HEK293 (cell line): ENCODE data around the gene TCERG1L.

Experiments
- CTCF ChIA-PET: fragments of 350-600 bp; formaldehyde crosslinking; extraction: SDS; loops from one replicate; lab custom pipeline; 2021; ENCODE audit warnings: antibody characterized with exemption; lab: Yijun Ruan, JAX
- POLR2A ChIA-PET: fragments of 300-600 bp; formaldehyde crosslinking; extraction: SDS; loops from one replicate; lab custom pipeline; 2020; ENCODE audit warnings: antibody characterized with exemption, inconsistent platforms; lab: Yijun Ruan, JAX
- H3K27ac ChIP-seq: fragments of 200-500 bp; sonication (Bioruptor generic); 2 replicates; pipeline ENCODE4 v1.5.1; 2014; ENCODE audit warnings: low read depth, low read length, control low read depth, inconsistent platforms; ENCODE audit errors: extremely low read depth
- H3K36me3 ChIP-seq, 2 experiments: fragments of 200-500 bp in 1 of 2; sonication (Bioruptor generic) in 1 of 2; 1 replicate in 1 of 2; 2 replicates in 1 of 2; pipeline ENCODE4 v1.5.1; 2014 to 2017; ENCODE audit warnings: inconsistent platforms in 2 of 2, low read length in 2 of 2; ENCODE audit not compliant: control insufficient read depth in 2 of 2, insufficient read depth in 1 of 2
- H3K4me1 ChIP-seq: fragments of 200-500 bp; sonication (Bioruptor generic); 2 replicates; pipeline ENCODE4 v1.5.1; 2014; ENCODE audit warnings: mild to moderate bottlenecking, low read length, inconsistent platforms; ENCODE audit not compliant: control insufficient read depth, insufficient read depth
- H3K4me3 ChIP-seq: 2 replicates; pipeline ENCODE4 v1.5.1; 2011; ENCODE audit warnings: low read depth, mild to moderate bottlenecking, control low read depth, low read length, moderate library complexity
- H3K9me3 ChIP-seq: fragments of 200-500 bp; sonication (Bioruptor generic); 2 replicates; pipeline ENCODE4 v1.5.1; 2014; ENCODE audit warnings: low read depth, low read length, inconsistent platforms; ENCODE audit not compliant: control insufficient read depth, insufficient read depth
- GLI2 ChIP-seq: fragments of 450-650 bp; formaldehyde crosslinking; IDR thresholded peaks from 2 replicates; pipeline ENCODE4; 2017; ENCODE audit warnings: missing biosample characterization, missing genetic modification characterization, low read depth, borderline replicate concordance
- TCF7L2 ChIP-seq: IDR thresholded peaks from 2 replicates; pipeline ENCODE4 v1.6.1; 2011; ENCODE audit warnings: low read depth, mild to moderate bottlenecking, inconsistent platforms, low read length, moderate library complexity, borderline replicate concordance
- YY2 ChIP-seq: fragments of 450-650 bp; formaldehyde crosslinking; IDR thresholded peaks from 2 replicates; pipeline ENCODE4 v1.5.1; 2016; ENCODE audit warnings: missing biosample characterization, missing genetic modification characterization
- ZBTB11 ChIP-seq: fragments of 450-650 bp; formaldehyde crosslinking; conservative IDR thresholded peaks from 2 replicates; pipeline ENCODE4 v1.5.1; 2016; ENCODE audit warnings: low read depth, missing biosample characterization, missing genetic modification characterization
- ZBTB44 ChIP-seq: fragments of 450-650 bp; IDR thresholded peaks from 2 replicates; pipeline ENCODE4 v1.5.1; 2018; ENCODE audit warnings: missing biosample characterization, mild to moderate bottlenecking, missing genetic modification characterization
- ZBTB7A ChIP-seq: fragments of 450-650 bp; formaldehyde crosslinking; IDR thresholded peaks from 2 replicates; pipeline ENCODE4 v1.5.1; 2016; ENCODE audit warnings: low read depth, missing biosample characterization, missing genetic modification characterization
- ZNF133 ChIP-seq: fragments of 450-650 bp; formaldehyde crosslinking; IDR thresholded peaks from 2 replicates; pipeline ENCODE4 v1.5.1; 2016; ENCODE audit warnings: missing biosample characterization, missing genetic modification characterization
- ZNF155 ChIP-seq: fragments of 450-650 bp; formaldehyde crosslinking; IDR thresholded peaks from 2 replicates; pipeline ENCODE4 v1.5.1; 2016; ENCODE audit warnings: missing biosample characterization, missing genetic modification characterization
- ZNF175 ChIP-seq: fragments of 450-650 bp; formaldehyde crosslinking; IDR thresholded peaks from 2 replicates; pipeline ENCODE4 v1.5.1; 2016; ENCODE audit warnings: missing biosample characterization, missing genetic modification characterization
- ZNF239 ChIP-seq: fragments of 450-650 bp; formaldehyde crosslinking; IDR thresholded peaks from 2 replicates; pipeline ENCODE4 v1.5.1; 2016; ENCODE audit warnings: missing biosample characterization, missing genetic modification characterization
- ZNF292 ChIP-seq: fragments of 450-650 bp; formaldehyde crosslinking; IDR thresholded peaks from 2 replicates; pipeline ENCODE4 v1.5.1; 2016; ENCODE audit warnings: low read depth, missing biosample characterization, missing genetic modification characterization, borderline replicate concordance
- ZNF580 ChIP-seq: fragments of 450-650 bp; formaldehyde crosslinking; IDR thresholded peaks from 2 replicates; pipeline ENCODE4 v1.5.1; 2016; ENCODE audit warnings: missing biosample characterization, missing genetic modification characterization
- ZNF76 ChIP-seq: fragments of 450-650 bp; formaldehyde crosslinking; IDR thresholded peaks from 2 replicates; pipeline ENCODE4; 2016; ENCODE audit warnings: low read depth, missing biosample characterization, missing genetic modification characterization, borderline replicate concordance
- ZNF791 ChIP-seq: fragments of 450-650 bp; formaldehyde crosslinking; IDR thresholded peaks from 2 replicates; pipeline ENCODE4 v1.5.1; 2016; ENCODE audit warnings: missing biosample characterization, missing genetic modification characterization
- ZNF837 ChIP-seq: fragments of 450-650 bp; formaldehyde crosslinking; IDR thresholded peaks from 2 replicates; pipeline ENCODE4 v1.5.1; 2016; ENCODE audit warnings: missing biosample characterization, missing genetic modification characterization
- TF ChIP-seq, protein P1 (sequence below): fragments of 450-650 bp; formaldehyde crosslinking; IDR thresholded peaks from 2 replicates; pipeline ENCODE4 v1.5.1; 2016; ENCODE audit warnings: missing biosample characterization, missing genetic modification characterization
- TF ChIP-seq, protein P2 (sequence below): fragments of 450-650 bp; formaldehyde crosslinking; IDR thresholded peaks from 2 replicates; pipeline ENCODE4 v1.5.1; 2016; ENCODE audit warnings: missing biosample characterization, missing genetic modification characterization

Gene TCERG1L

DNA sequence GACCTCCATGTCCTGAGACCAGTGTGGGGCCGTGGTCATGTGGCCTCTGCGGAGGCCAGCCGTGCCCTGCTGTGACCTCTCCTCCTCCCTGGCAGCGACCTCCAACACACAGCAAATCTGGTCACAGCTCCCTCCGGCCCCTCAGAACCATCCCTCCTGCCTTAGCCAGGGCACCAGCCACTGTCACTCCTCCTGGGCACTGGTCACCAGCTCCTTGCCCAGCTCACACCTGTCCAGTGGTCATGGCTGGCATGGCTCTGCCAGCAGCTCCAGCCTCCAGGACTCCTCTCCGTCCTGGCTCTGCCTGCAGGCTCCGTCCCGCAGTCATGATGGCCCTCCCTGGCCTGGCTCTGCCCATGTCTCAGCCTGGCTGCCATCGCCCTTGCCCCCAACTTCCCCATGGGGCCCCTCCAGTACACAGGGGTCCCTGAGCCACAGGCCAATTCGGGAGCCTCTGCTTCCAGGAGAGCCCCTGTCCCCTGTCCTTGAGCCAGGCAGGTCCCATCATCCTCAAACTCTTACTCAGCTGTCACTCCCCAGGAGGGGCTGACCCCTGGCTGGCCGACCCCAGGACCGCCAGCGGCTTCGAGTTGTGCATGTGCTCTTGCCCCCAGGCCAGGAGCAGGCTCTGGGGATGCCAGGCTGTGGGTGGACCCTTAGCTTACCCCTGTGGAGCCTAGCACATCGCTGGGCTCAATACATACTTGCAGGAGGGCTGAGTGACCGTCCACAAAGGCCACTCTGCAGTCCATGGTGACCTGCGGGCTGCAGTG lies 92.5 kb downstream of the TCERG1L start:
- POLR2A ChIA-PET: no interaction called here
- TF ChIP-seq GLI2 (tag by site-specific recombination): no peak
- TF ChIP-seq, protein P1, sequence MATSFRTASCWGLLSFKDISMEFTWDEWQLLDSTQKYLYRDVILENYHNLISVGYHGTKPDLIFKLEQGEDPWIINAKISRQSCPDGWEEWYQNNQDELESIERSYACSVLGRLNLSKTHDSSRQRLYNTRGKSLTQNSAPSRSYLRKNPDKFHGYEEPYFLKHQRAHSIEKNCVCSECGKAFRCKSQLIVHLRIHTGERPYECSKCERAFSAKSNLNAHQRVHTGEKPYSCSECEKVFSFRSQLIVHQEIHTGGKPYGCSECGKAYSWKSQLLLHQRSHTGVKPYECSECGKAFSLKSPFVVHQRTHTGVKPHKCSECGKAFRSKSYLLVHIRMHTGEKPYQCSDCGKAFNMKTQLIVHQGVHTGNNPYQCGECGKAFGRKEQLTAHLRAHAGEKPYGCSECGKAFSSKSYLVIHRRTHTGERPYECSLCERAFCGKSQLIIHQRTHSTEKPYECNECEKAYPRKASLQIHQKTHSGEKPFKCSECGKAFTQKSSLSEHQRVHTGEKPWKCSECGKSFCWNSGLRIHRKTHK (tag by site-specific recombination): no peak
- TF ChIP-seq, protein P2, sequence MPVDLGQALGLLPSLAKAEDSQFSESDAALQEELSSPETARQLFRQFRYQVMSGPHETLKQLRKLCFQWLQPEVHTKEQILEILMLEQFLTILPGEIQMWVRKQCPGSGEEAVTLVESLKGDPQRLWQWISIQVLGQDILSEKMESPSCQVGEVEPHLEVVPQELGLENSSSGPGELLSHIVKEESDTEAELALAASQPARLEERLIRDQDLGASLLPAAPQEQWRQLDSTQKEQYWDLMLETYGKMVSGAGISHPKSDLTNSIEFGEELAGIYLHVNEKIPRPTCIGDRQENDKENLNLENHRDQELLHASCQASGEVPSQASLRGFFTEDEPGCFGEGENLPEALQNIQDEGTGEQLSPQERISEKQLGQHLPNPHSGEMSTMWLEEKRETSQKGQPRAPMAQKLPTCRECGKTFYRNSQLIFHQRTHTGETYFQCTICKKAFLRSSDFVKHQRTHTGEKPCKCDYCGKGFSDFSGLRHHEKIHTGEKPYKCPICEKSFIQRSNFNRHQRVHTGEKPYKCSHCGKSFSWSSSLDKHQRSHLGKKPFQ (tag by site-specific recombination): no peak
- Histone ChIP-seq H3K36me3 (no peaks in the 10 kb centered on the region), H3K4me3 (no peak overlapping the region), H3K9me3 (no peaks in the 10 kb centered on the region), H3K4me1 (no peaks in the 10 kb centered on the region), H3K27ac (no peak overlapping the region)
- CTCF ChIA-PET: no interaction called here

DNA sequence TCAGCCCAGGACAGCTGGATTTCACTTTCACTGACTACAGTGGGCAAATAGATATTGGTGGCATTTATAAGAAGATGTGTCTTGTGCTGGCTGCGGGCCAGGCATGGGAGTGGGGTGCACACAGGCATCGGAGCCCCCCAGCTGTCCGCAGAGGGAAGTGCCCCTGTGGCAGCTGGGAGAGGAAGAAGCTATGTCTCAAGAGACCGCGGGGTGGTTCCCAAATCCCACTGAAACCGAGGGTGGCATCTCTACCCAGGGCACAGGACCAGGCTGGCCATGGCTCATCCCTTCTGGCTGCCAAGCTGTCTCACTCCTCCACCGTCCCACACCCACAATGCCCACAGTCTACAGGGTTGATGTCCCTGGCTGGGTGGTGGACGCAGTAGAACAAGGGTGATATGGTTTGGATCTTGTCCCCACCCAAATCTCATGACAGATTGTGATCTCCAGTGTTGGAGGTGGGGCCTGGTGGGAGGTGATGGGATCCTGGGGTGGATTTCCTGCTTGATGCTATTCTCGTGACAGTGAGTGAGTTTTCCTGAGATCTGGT lies 94.8 kb downstream of the TCERG1L start:
- TF ChIP-seq ZNF155 (tag by site-specific recombination) (no peak), ZNF791 (no peak), ZNF580 (no peak), ZNF837 (tag by site-specific recombination) (no peak), TCF7L2 (no peak), YY2 (tag by site-specific recombination) (no peak), ZBTB7A (tag by site-specific recombination) (no peak), ZNF76 (tag by site-specific recombination) (no peak), ZNF175 (tag by site-specific recombination) (no peak), ZBTB11 (tag by site-specific recombination) (no peak), ZNF292 (tag by site-specific recombination) (no peak), ZNF239 (tag by site-specific recombination) (no peak), ZBTB44 (no peak), ZNF133 (tag by site-specific recombination) (no peak)
- Histone ChIP-seq H3K36me3 (no peaks in the 10 kb centered on the region), H3K27ac (no peak overlapping the region), H3K9me3 (no peaks in the 10 kb centered on the region), H3K4me1 (no peaks in the 10 kb centered on the region), H3K4me3 (no peak overlapping the region)
- CTCF ChIA-PET: no interaction called here
- POLR2A ChIA-PET: no interaction called here
